ENCODE data around the gene DHPS.

DNA sequence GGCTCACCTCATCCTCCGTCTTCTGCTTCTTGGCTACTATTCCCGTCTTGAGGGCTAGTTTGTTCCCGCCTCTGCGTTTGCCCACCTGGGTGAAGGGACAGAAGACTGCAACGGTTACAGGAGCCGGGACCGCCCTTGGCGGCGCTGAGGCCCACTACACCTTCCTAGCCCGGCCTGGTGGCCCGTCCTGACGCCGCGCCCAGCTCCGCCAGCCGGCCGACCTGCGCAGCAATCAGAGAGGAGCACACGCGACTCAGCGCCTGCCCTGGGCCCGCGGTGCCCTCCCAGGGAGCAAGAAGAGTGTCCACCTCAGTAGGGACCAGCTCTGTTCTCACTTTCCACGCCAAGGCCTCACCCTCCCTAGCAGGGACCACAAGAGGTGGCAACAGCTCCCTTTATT, 49.7 kb upstream of the DHPS start:
- TF ChIP-seq GATA3 (IDR thresholded peaks at IDR 0.05; ENCODE audit: low read depth, low read length) = no peak
- no peak for TF ChIP-seq GATA2 (IDR thresholded peaks at IDR 0.05; ENCODE audit: low read depth, low read length)

Measured in SH-SY5Y (cell line).